ENCODE measurements around the gene FAF1.

The FAF1 gene

DNA sequence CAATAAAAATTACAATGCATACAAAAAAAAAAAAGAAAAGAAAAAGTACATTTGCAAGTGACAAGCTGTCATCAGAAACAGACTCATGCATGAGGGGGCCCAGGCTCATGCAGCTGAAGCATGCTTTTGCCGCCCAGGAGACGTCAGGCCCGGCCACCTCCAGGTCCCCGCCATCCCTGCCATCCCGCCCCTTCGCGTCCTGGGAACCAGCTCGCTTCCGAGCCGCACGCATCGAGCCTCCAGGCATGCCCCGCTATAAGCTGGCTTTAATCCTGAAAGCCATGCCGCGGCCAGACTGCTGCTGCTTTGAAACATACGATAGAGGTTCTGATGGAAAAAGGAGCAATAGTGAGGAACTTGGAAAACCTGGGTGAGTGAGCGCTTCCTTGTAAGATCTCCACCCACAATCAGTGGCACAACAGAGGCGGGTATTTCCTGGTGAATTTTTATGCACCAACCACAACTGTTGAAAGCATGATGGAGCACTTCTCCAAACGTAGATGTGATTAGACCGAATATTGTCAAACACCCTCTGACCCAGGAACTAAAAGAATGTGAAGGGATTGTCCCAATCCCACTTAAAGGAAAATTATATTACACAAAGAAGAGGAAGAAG lies 113.7 kb downstream of the FAF1 start:
- H3K27ac ChIP-seq (ENCODE audit: low read depth, low read length), result no peak overlapping the region
- H3K36me3 ChIP-seq (ENCODE audit: control insufficient read depth, low read length), result no peaks in the 10 kb centered on the region
- no peaks in the 10 kb centered on the region for H3K4me1 ChIP-seq (ENCODE audit: control insufficient read depth, low read length)
- no peaks in the 10 kb centered on the region for H3K9me2 ChIP-seq (replicated peaks; ENCODE audit: control insufficient read depth, low read length)
- no peaks in the 10 kb centered on the region for H3F3A ChIP-seq (ENCODE audit: control insufficient read depth, insufficient read depth)
- peaks cover 72% of the 10 kb centered on the region for H3K79me2 ChIP-seq (ENCODE audit: control insufficient read depth, low read length)
- H3K27me3 ChIP-seq (ENCODE audit: control insufficient read depth, low read length), result no peaks in the 10 kb centered on the region
- no peak overlapping the region for H3K4me2 ChIP-seq (ENCODE audit: low read length)
- no peak for TF ChIP-seq EZH2phosphoT487 (IDR thresholded peaks at IDR 0.05; ENCODE audit: borderline replicate concordance, low read length)
- TF ChIP-seq, protein P1, sequence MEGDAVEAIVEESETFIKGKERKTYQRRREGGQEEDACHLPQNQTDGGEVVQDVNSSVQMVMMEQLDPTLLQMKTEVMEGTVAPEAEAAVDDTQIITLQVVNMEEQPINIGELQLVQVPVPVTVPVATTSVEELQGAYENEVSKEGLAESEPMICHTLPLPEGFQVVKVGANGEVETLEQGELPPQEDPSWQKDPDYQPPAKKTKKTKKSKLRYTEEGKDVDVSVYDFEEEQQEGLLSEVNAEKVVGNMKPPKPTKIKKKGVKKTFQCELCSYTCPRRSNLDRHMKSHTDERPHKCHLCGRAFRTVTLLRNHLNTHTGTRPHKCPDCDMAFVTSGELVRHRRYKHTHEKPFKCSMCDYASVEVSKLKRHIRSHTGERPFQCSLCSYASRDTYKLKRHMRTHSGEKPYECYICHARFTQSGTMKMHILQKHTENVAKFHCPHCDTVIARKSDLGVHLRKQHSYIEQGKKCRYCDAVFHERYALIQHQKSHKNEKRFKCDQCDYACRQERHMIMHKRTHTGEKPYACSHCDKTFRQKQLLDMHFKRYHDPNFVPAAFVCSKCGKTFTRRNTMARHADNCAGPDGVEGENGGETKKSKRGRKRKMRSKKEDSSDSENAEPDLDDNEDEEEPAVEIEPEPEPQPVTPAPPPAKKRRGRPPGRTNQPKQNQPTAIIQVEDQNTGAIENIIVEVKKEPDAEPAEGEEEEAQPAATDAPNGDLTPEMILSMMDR (IDR thresholded peaks at IDR 0.05; ENCODE audit: low read depth, low read length, poor library complexity, severe bottlenecking), result no peak
- H4K20me1 ChIP-seq (ENCODE audit: control insufficient read depth, insufficient read depth, low read depth, low read length), result no peaks in the 10 kb centered on the region
- no peak overlapping the region for H3K4me3 ChIP-seq (ENCODE audit: low read length)
- no peaks in the 10 kb centered on the region for H3K9me3 ChIP-seq (ENCODE audit: control insufficient read depth, insufficient read depth, low read length)

DNA sequence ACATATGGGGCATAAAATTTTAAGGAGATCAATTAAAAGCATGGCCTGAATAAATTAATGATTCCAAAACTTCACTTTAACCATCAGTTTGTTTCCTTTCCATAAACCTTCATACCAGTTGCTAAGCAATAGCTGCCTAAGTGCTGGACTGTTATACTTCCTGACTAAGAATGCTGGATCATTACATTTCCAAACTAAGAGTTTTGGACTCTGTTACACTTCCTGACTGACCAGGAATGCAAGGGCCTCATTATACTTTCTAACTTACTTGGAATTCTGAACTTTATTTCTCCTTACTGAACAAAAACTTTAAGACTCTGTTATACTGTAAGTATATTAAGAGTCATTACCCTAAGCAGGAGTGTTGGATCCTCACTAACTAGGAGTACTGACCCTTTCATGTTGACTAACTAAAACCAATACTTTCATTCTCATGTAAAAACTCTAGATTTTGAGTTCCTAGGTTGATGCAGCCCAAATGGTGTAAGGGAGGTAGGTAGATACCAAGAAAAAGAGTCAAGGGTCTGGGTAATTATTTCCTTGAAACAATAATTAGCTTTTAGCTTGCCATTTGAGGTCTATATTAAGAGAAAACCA lies 118.2 kb downstream of the FAF1 start:
- no peaks in the 10 kb centered on the region for H3K27me3 ChIP-seq (ENCODE audit: control insufficient read depth, low read length)
- H3K4me3 ChIP-seq (ENCODE audit: low read length), result no peak overlapping the region
- H4K20me1 ChIP-seq (ENCODE audit: control insufficient read depth, insufficient read depth, low read depth, low read length), result no peaks in the 10 kb centered on the region
- no peaks in the 10 kb centered on the region for H3K9me3 ChIP-seq (ENCODE audit: control insufficient read depth, insufficient read depth, low read length)
- H3K9me2 ChIP-seq (replicated peaks; ENCODE audit: control insufficient read depth, low read length), result no peaks in the 10 kb centered on the region
- H3K79me2 ChIP-seq (ENCODE audit: control insufficient read depth, low read length), result peaks cover 68% of the 10 kb centered on the region
- no peaks in the 10 kb centered on the region for H3K4me1 ChIP-seq (ENCODE audit: control insufficient read depth, low read length)
- TF ChIP-seq EZH2phosphoT487 (IDR thresholded peaks at IDR 0.05; ENCODE audit: borderline replicate concordance, low read length), result no peak
- TF ChIP-seq, protein P1 (IDR thresholded peaks at IDR 0.05; ENCODE audit: low read depth, low read length, poor library complexity, severe bottlenecking), result no peak
- H3K27ac ChIP-seq (ENCODE audit: low read depth, low read length), result no peak overlapping the region
- H3F3A ChIP-seq (ENCODE audit: control insufficient read depth, insufficient read depth), result no peaks in the 10 kb centered on the region; the same call in 1 of the 2 replicates
- no peaks in the 10 kb centered on the region for H3K36me3 ChIP-seq (ENCODE audit: control insufficient read depth, low read length)
- H3K4me2 ChIP-seq (ENCODE audit: low read length), result no peak overlapping the region

DNA sequence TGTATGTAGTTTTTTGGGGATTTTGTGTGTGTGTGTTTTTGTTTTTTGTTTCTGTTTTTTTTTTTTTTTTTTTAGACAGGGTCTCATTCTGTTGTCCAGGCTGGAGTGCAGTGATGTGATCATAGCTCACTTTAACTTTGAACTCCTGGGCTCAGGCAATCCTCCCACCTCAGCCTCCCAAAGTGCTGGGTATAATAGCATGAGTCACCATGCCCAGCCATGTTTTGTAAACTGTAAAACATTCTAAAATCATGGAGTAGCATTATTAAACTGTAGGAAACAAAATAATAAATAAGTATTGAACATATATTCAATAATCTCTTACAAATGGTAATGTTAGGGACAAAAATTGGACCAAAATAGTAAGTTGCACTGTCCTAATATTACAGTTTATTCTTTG lies 124.0 kb downstream of the FAF1 start:
- Histone ChIP-seq H3K79me2 (ENCODE audit: control insufficient read depth, low read length) (peaks cover 68% of the 10 kb centered on the region), H3K9me2 (replicated peaks; ENCODE audit: control insufficient read depth, low read length) (no peaks in the 10 kb centered on the region), H3K27ac (ENCODE audit: low read depth, low read length) (no peak overlapping the region), H3K36me3 (ENCODE audit: control insufficient read depth, low read length) (no peaks in the 10 kb centered on the region; the same call in 1 of the 2 replicates), H3K27me3 (ENCODE audit: control insufficient read depth, low read length) (no peaks in the 10 kb centered on the region), H3K9me3 (ENCODE audit: control insufficient read depth, insufficient read depth, low read length) (no peaks in the 10 kb centered on the region), H3K4me1 (ENCODE audit: control insufficient read depth, low read length) (no peaks in the 10 kb centered on the region), H3K4me3 (ENCODE audit: low read length) (no peak overlapping the region), H3F3A (ENCODE audit: control insufficient read depth, insufficient read depth) (no peaks in the 10 kb centered on the region; the same call in 1 of the 2 replicates), H4K20me1 (ENCODE audit: control insufficient read depth, insufficient read depth, low read depth, low read length) (peaks cover 3% of the 10 kb centered on the region; the same call in 1 of the 2 replicates), H3K4me2 (ENCODE audit: low read length) (no peak overlapping the region)
- TF ChIP-seq EZH2phosphoT487 (IDR thresholded peaks at IDR 0.05; ENCODE audit: borderline replicate concordance, low read length), result no peak
- TF ChIP-seq, protein P1 (IDR thresholded peaks at IDR 0.05; ENCODE audit: low read depth, low read length, poor library complexity, severe bottlenecking), result no peak

Data from DOHH2 (cell line).